Measurements from ENCODE around the gene CCZ1B.
"Not testable (repeated sequence)": the region's sequence is repeated elsewhere in the genome, so short reads cannot be mapped to it uniquely, and the experiment has no call there.

The CCZ1B gene

GRCh38 chr7:6831018-6831725 lies 5.1 kb upstream of the CCZ1B start:
- DNase-seq (ENCODE audit: low read depth, low spot score): no peak

GRCh38 chr7:6830026-6830425 lies 4.0 kb upstream of the CCZ1B start:
- not testable (repeated sequence) for DNase-seq (ENCODE audit: low read depth, low spot score)

- DNase-seq (ENCODE audit: low read depth, low spot score): not testable (repeated sequence)
These were observed 3.5 kb upstream of the CCZ1B start for GRCh38 chr7:6829616-6830015.

GRCh38 chr7:6827180-6827579 lies 1.1 kb upstream of the CCZ1B start:
- DNase-seq (ENCODE audit: low read depth, low spot score): not testable (repeated sequence)

GRCh38 chr7:6825236-6826125 lies 594 bp downstream of the CCZ1B start:
- DNase-seq (ENCODE audit: low read depth, low spot score): not testable (repeated sequence)

GRCh38 chr7:6821622-6822021 lies 4.5 kb downstream of the CCZ1B start:
- not testable (repeated sequence) for DNase-seq (ENCODE audit: low read depth, low spot score)

- DNase-seq (ENCODE audit: low read depth, low spot score): not testable (repeated sequence)
These were observed 10.6 kb downstream of the CCZ1B start for GRCh38 chr7:6815470-6815869.

- not testable (repeated sequence) for DNase-seq (ENCODE audit: low read depth, low spot score)
These were observed 13.1 kb downstream of the CCZ1B start for GRCh38 chr7:6813011-6813410.

- DNase-seq (ENCODE audit: low read depth, low spot score): not testable (repeated sequence)
These were observed 18.1 kb downstream of the CCZ1B start for GRCh38 chr7:6807959-6808358.

- DNase-seq (ENCODE audit: low read depth, low spot score): not testable (repeated sequence)
These were observed 18.6 kb downstream of the CCZ1B start for GRCh38 chr7:6807393-6807918.

GRCh38 chr7:6800331-6800730 lies 25.7 kb downstream of the CCZ1B start:
- DNase-seq (ENCODE audit: low read depth, low spot score): not testable (repeated sequence)

- DNase-seq (ENCODE audit: low read depth, low spot score): not testable (repeated sequence)
These were observed 26.2 kb downstream of the CCZ1B start for GRCh38 chr7:6799887-6800286.

- DNase-seq (ENCODE audit: low read depth, low spot score): not testable (repeated sequence)
These were observed 28.0 kb downstream of the CCZ1B start for GRCh38 chr7:6798047-6798446.

- not testable (repeated sequence) for DNase-seq (ENCODE audit: low read depth, low spot score)
These were observed 28.9 kb downstream of the CCZ1B start for GRCh38 chr7:6797218-6797617.

- DNase-seq (ENCODE audit: low read depth, low spot score): not testable (repeated sequence)
These were observed 31.8 kb downstream of the CCZ1B start for GRCh38 chr7:6794276-6794675.

GRCh38 chr7:6792113-6792872 lies 33.8 kb downstream of the CCZ1B start:
- peak; percentile 57 for DNase-seq (ENCODE audit: low read depth, low spot score)

GRCh38 chr7:6789353-6789752 lies 36.7 kb downstream of the CCZ1B start:
- not testable (repeated sequence) for DNase-seq (ENCODE audit: low read depth, low spot score)

- not testable (repeated sequence) for DNase-seq (ENCODE audit: low read depth, low spot score)
These were observed 44.5 kb downstream of the CCZ1B start for GRCh38 chr7:6781581-6781980.

- DNase-seq (ENCODE audit: low read depth, low spot score): not testable (repeated sequence)
These were observed 64.9 kb downstream of the CCZ1B start for GRCh38 chr7:6761186-6761585.

GRCh38 chr7:6753964-6754363 lies 72.1 kb downstream of the CCZ1B start, which contains the start of gene RSPH10B2:
Gene RSPH10B2, plus strand, starts transcription at chr7:6754103. Its CDS starts 3,575 bp downstream, at chr7:6757678.
- not testable (repeated sequence) for DNase-seq (ENCODE audit: low read depth, low spot score)

- not testable (repeated sequence) for DNase-seq (ENCODE audit: low read depth, low spot score)
These were observed 75.9 kb downstream of the CCZ1B start for GRCh38 chr7:6750173-6750572.
